HEK293 (cell line): ENCODE results near the gene CIPC.

Experiments
- CTCF ChIA-PET: fragments of 350-600 bp; formaldehyde crosslinking; extraction: SDS; loops from one replicate; lab custom pipeline; 2021; ENCODE audit warnings: antibody characterized with exemption; lab: Yijun Ruan, JAX
- POLR2A ChIA-PET: fragments of 300-600 bp; formaldehyde crosslinking; extraction: SDS; loops from one replicate; lab custom pipeline; 2020; ENCODE audit warnings: antibody characterized with exemption, inconsistent platforms; lab: Yijun Ruan, JAX
- H3K27ac ChIP-seq: fragments of 200-500 bp; sonication (Bioruptor generic); 2 replicates; pipeline ENCODE4 v1.5.1; 2014; ENCODE audit warnings: low read depth, low read length, control low read depth, inconsistent platforms; ENCODE audit errors: extremely low read depth
- H3K36me3 ChIP-seq, 2 experiments: fragments of 200-500 bp in 1 of 2; sonication (Bioruptor generic) in 1 of 2; 1 replicate in 1 of 2; 2 replicates in 1 of 2; pipeline ENCODE4 v1.5.1; 2014 to 2017; ENCODE audit warnings: inconsistent platforms in 2 of 2, low read length in 2 of 2; ENCODE audit not compliant: control insufficient read depth in 2 of 2, insufficient read depth in 1 of 2
- H3K4me1 ChIP-seq: fragments of 200-500 bp; sonication (Bioruptor generic); 2 replicates; pipeline ENCODE4 v1.5.1; 2014; ENCODE audit warnings: mild to moderate bottlenecking, low read length, inconsistent platforms; ENCODE audit not compliant: control insufficient read depth, insufficient read depth
- H3K4me3 ChIP-seq: 2 replicates; pipeline ENCODE4 v1.5.1; 2011; ENCODE audit warnings: low read depth, mild to moderate bottlenecking, control low read depth, low read length, moderate library complexity
- H3K9me3 ChIP-seq: fragments of 200-500 bp; sonication (Bioruptor generic); 2 replicates; pipeline ENCODE4 v1.5.1; 2014; ENCODE audit warnings: low read depth, low read length, inconsistent platforms; ENCODE audit not compliant: control insufficient read depth, insufficient read depth
- BCL11A ChIP-seq: fragments of 450-650 bp; formaldehyde crosslinking; IDR thresholded peaks from 2 replicates; pipeline ENCODE4 v1.5.1; 2016; ENCODE audit warnings: low read depth, missing biosample characterization, missing genetic modification characterization
- CTCF ChIP-seq: fragments of 450-650 bp; formaldehyde crosslinking; IDR thresholded peaks from 2 replicates; pipeline ENCODE4 v1.5.1; 2016; ENCODE audit warnings: missing biosample characterization, missing genetic modification characterization
- MYNN ChIP-seq: fragments of 450-650 bp; formaldehyde crosslinking; IDR thresholded peaks from 2 replicates; pipeline ENCODE4 v1.5.1; 2016; ENCODE audit warnings: missing biosample characterization, missing genetic modification characterization, borderline replicate concordance
- PRDM4 ChIP-seq: fragments of 450-650 bp; formaldehyde crosslinking; IDR thresholded peaks from 2 replicates; pipeline ENCODE4 v1.5.1; 2017; ENCODE audit warnings: missing biosample characterization, missing genetic modification characterization
- ZFP3 ChIP-seq: fragments of 450-650 bp; formaldehyde crosslinking; IDR thresholded peaks from 2 replicates; pipeline ENCODE4 v1.5.1; 2016; ENCODE audit warnings: low read depth, missing biosample characterization, missing genetic modification characterization
- ZNF133 ChIP-seq: fragments of 450-650 bp; formaldehyde crosslinking; IDR thresholded peaks from 2 replicates; pipeline ENCODE4 v1.5.1; 2016; ENCODE audit warnings: missing biosample characterization, missing genetic modification characterization
- ZNF138 ChIP-seq: fragments of 450-650 bp; formaldehyde crosslinking; IDR thresholded peaks from 2 replicates; pipeline ENCODE4 v1.5.1; 2016; ENCODE audit warnings: missing biosample characterization, missing genetic modification characterization, borderline replicate concordance
- ZNF155 ChIP-seq: fragments of 450-650 bp; formaldehyde crosslinking; IDR thresholded peaks from 2 replicates; pipeline ENCODE4 v1.5.1; 2016; ENCODE audit warnings: missing biosample characterization, missing genetic modification characterization
- ZNF157 ChIP-seq: fragments of 450-650 bp; formaldehyde crosslinking; IDR thresholded peaks from 2 replicates; pipeline ENCODE4 v1.5.1; 2016; ENCODE audit warnings: missing biosample characterization, missing genetic modification characterization
- ZNF175 ChIP-seq: fragments of 450-650 bp; formaldehyde crosslinking; IDR thresholded peaks from 2 replicates; pipeline ENCODE4 v1.5.1; 2016; ENCODE audit warnings: missing biosample characterization, missing genetic modification characterization
- ZNF184 ChIP-seq: fragments of 450-650 bp; IDR thresholded peaks from 2 replicates; pipeline ENCODE4 v1.5.1; 2018; ENCODE audit warnings: missing biosample characterization, mild to moderate bottlenecking, missing genetic modification characterization
- ZNF24 ChIP-seq: fragments of 450-650 bp; formaldehyde crosslinking; IDR thresholded peaks from 2 replicates; pipeline ENCODE4 v1.5.1; 2016; ENCODE audit warnings: missing biosample characterization, missing genetic modification characterization
- ZNF302 ChIP-seq: fragments of 450-650 bp; formaldehyde crosslinking; IDR thresholded peaks from 2 replicates; pipeline ENCODE4 v1.5.1; 2016; ENCODE audit warnings: missing biosample characterization, missing genetic modification characterization, low read depth
- ZNF404 ChIP-seq: fragments of 450-650 bp; formaldehyde crosslinking; IDR thresholded peaks from 2 replicates; pipeline ENCODE4 v1.5.1; 2017; ENCODE audit warnings: missing biosample characterization, missing genetic modification characterization
- ZNF473 ChIP-seq: fragments of 450-650 bp; formaldehyde crosslinking; IDR thresholded peaks from 2 replicates; pipeline ENCODE4 v1.5.1; 2017; ENCODE audit warnings: missing biosample characterization, missing genetic modification characterization
- ZNF488 ChIP-seq: fragments of 450-650 bp; formaldehyde crosslinking; IDR thresholded peaks from 2 replicates; pipeline ENCODE4 v1.5.1; 2016; ENCODE audit warnings: missing biosample characterization, missing genetic modification characterization
- ZNF830 ChIP-seq: fragments of 450-650 bp; IDR thresholded peaks from 2 replicates; pipeline ENCODE4 v1.5.0; 2018; ENCODE audit warnings: missing biosample characterization, missing genetic modification characterization, low read depth, mild to moderate bottlenecking, moderate library complexity
- ZSCAN18 ChIP-seq: fragments of 450-650 bp; formaldehyde crosslinking; IDR thresholded peaks from 2 replicates; pipeline ENCODE4 v1.5.1; 2016; ENCODE audit warnings: missing biosample characterization, missing genetic modification characterization
- ZSCAN5A ChIP-seq: fragments of 450-650 bp; formaldehyde crosslinking; IDR thresholded peaks from 2 replicates; pipeline ENCODE4 v1.5.1; 2016; ENCODE audit warnings: missing biosample characterization, missing genetic modification characterization

Gene CIPC

GRCh38 chr14:77125281-77125801 is 27.3 kb downstream of the CIPC start:
- H3K36me3 ChIP-seq = peaks cover 0 to 6% of the 10 kb centered on the region in 2 experiments; a peak in 1 of 3 replicates
- ChIA-PET POLR2A (no interaction called here), CTCF (interaction anchor here (0.6 to 2.0 kb wide), 6 partner anchors 13 to 139 kb away, joined by 3 to 5 read pairs (median 3); no protein-coding TSS in a partner anchor)
- no peak overlapping the region for H3K27ac ChIP-seq
- no peak overlapping the region for H3K4me3 ChIP-seq
- no peaks in the 10 kb centered on the region for H3K9me3 ChIP-seq
- H3K4me1 ChIP-seq = no peaks in the 10 kb centered on the region; the same call in 1 of the 2 replicates
- no peak for TF ChIP-seq ZNF830 (tag by site-specific recombination)
- no peak for TF ChIP-seq ZNF404 (tag by site-specific recombination)
- no peak for TF ChIP-seq ZNF133
- TF ChIP-seq CTCF (tag by site-specific recombination) = no peak
- no peak for TF ChIP-seq MYNN (tag by site-specific recombination)
- TF ChIP-seq ZSCAN18 = no peak
- no peak for TF ChIP-seq ZNF24
- TF ChIP-seq, all 188 proteins: peak for 0

GRCh38 chr14:77125823-77126325 is 27.8 kb downstream of the CIPC start:
- H3K27ac ChIP-seq = no peak overlapping the region
- ChIA-PET POLR2A (no interaction called here), CTCF (interaction anchor here (0.6 to 1.6 kb wide), 7 partner anchors 14 to 250 kb away, joined by 3 to 4 read pairs (median 3); no protein-coding TSS in a partner anchor)
- no peaks in the 10 kb centered on the region; the same call in 1 of the 2 replicates for H3K4me1 ChIP-seq
- no peaks in the 10 kb centered on the region for H3K9me3 ChIP-seq
- H3K4me3 ChIP-seq = no peak overlapping the region
- peaks cover 0 to 6% of the 10 kb centered on the region in 2 experiments; a peak in 1 of 3 replicates for H3K36me3 ChIP-seq
- TF ChIP-seq ZNF488 (tag by site-specific recombination) (no peak), ZFP3 (tag by site-specific recombination) (no peak), ZNF157 (tag by site-specific recombination) (no peak), ZNF155 (tag by site-specific recombination) (no peak), ZNF473 (tag by site-specific recombination) (no peak), ZNF138 (tag by site-specific recombination) (no peak), ZNF133 (no peak), ZSCAN5A (tag by site-specific recombination) (no peak), ZNF175 (tag by site-specific recombination) (no peak), BCL11A (no peak), ZNF302 (tag by site-specific recombination) (no peak), ZNF184 (tag by site-specific recombination) (no peak), PRDM4 (tag by site-specific recombination) (no peak)
- TF ChIP-seq, all 188 proteins: peak for 0
